Keratinocyte (primary cell): ENCODE results near the gene CASR. TPM values are rescaled to one million over a fixed set of nuclear protein-coding genes. Genes with fewer than 3 reads are reported as not detected.

Experiments used
- DNase-seq: peaks from one replicate; pipeline ENCODE4 v3.0.0-alpha.2; 2011; ENCODE audit warnings: low read depth, missing footprints, low spot score
- FAIRE-seq: peaks from 2 replicates; lab custom pipeline; 2011; peaks lifted over from hg19 to GRCh38; lab: Jason Lieb, UNC
- H2AFZ ChIP-seq: 2 replicates; pipeline ENCODE4 v1.6.0; 2012; ENCODE audit warnings: low read length, control low read depth, inconsistent platforms; ENCODE audit not compliant: control insufficient read depth
- H3K27ac ChIP-seq: 2 replicates; pipeline ENCODE4 v1.5.1; 2011; ENCODE audit warnings: low read length; ENCODE audit not compliant: control insufficient read depth, insufficient read depth
- H3K27me3 ChIP-seq: 3 replicates; pipeline ENCODE4 v1.6.0; 2011; ENCODE audit warnings: low read length; ENCODE audit not compliant: control insufficient read depth, insufficient read depth; ENCODE audit errors: extremely low read depth
- H3K36me3 ChIP-seq, 2 experiments: 2 replicates in 1 of 2; 3 replicates in 1 of 2; pipeline ENCODE4 v1.5.1; 2011; ENCODE audit warnings: low read length in 2 of 2, mild to moderate bottlenecking in 1 of 2; ENCODE audit not compliant: control insufficient read depth in 2 of 2, insufficient read depth in 2 of 2; ENCODE audit errors: extremely low read depth in 1 of 2
- H3K4me1 ChIP-seq: 3 replicates; pipeline ENCODE4 v1.5.1; 2011; ENCODE audit warnings: low read length; ENCODE audit not compliant: control insufficient read depth, insufficient read depth; ENCODE audit errors: extremely low read depth
- H3K4me2 ChIP-seq: 3 replicates; pipeline ENCODE4 v1.6.0; 2011; ENCODE audit warnings: low read depth, low read length; ENCODE audit not compliant: control insufficient read depth, insufficient read depth; ENCODE audit errors: extremely low read depth
- H3K4me3 ChIP-seq, 3 experiments: fragments of 200-600 bp in 1 of 3; sonication (generic) in 1 of 3; 2 replicates in 2 of 3; 3 replicates in 1 of 3; pipeline ENCODE4 v1.5.1; 2011 to 2016; ENCODE audit warnings: low read length in 3 of 3, mild to moderate bottlenecking in 3 of 3, control low read depth in 2 of 3, inconsistent platforms in 1 of 3, low read depth in 1 of 3, mixed read lengths in 1 of 3, mixed run types in 1 of 3, moderate library complexity in 1 of 3; ENCODE audit not compliant: control insufficient read depth in 2 of 3, insufficient read depth in 2 of 3; ENCODE audit errors: extremely low read depth in 1 of 3
- H3K79me2 ChIP-seq: 2 replicates; pipeline ENCODE4 v1.6.0; 2012; ENCODE audit warnings: low read length; ENCODE audit not compliant: control insufficient read depth, insufficient read depth
- H3K9ac ChIP-seq: 3 replicates; pipeline ENCODE4 v1.6.0; 2011; ENCODE audit warnings: low read length; ENCODE audit not compliant: control insufficient read depth, insufficient read depth; ENCODE audit errors: extremely low read depth
- H3K9me1 ChIP-seq: 3 replicates; pipeline ENCODE4 v1.6.0; 2011; ENCODE audit warnings: low read length; ENCODE audit not compliant: control insufficient read depth, insufficient read depth; ENCODE audit errors: extremely low read depth
- H3K9me3 ChIP-seq: 2 replicates; pipeline ENCODE4 v1.5.1; 2012; ENCODE audit warnings: low read depth, low read length; ENCODE audit not compliant: control insufficient read depth
- H4K20me1 ChIP-seq: 3 replicates; pipeline ENCODE4 v1.6.0; 2011; ENCODE audit warnings: low read length; ENCODE audit not compliant: control insufficient read depth, insufficient read depth; ENCODE audit errors: extremely low read depth
- EZH2 ChIP-seq: IDR thresholded peaks from one replicate; pipeline ENCODE4 v1.6.1; 2012; ENCODE audit warnings: inconsistent platforms, mild to moderate bottlenecking, low read length, moderate library complexity
- dilution Hi-C: fragments of 300-500 bp; cut with MboI; formaldehyde crosslinking; loops from one replicate; pipeline ENCODE4 v1.7.0; 2020; ENCODE audit warnings: low sequenced_read_pairs; ENCODE audit not compliant: extremely low pct_ligation_motif_present
- polyA plus RNA-seq, 5 experiments: library from polyadenylated mRNA; depleted of rRNA in 3 of 5; stranded (reverse) in 3 of 5; stranded (forward) in 1 of 5; unstranded in 1 of 5; fragments of >200 nt; gene quantifications; 1 replicate in 1 of 5; 2 replicates in 3 of 5; 3 replicates in 1 of 5; pipeline versions ENCODE4 v1.2.1 to v1.2.3, GENCODE V29; 2011 to 2012; ENCODE audit warnings: missing spikeins in 2 of 5, low read depth in 1 of 5, low replicate concordance in 1 of 5
- TF ChIP-seq, protein P1 (sequence below), 3 experiments: IDR thresholded peaks in 1 of 3; conservative IDR thresholded peaks in 1 of 3; optimal IDR thresholded peaks in 1 of 3; 2 replicates in 2 of 3; 3 replicates in 1 of 3; pipeline versions ENCODE3 to v1.5.1; 2011; ENCODE audit warnings: low read length in 3 of 3, mild to moderate bottlenecking in 3 of 3, moderate library complexity in 2 of 3, control low read depth in 1 of 3, inconsistent platforms in 1 of 3; ENCODE audit not compliant: insufficient read depth in 2 of 3; ENCODE audit errors: extremely low read depth in 1 of 3

Gene CASR
- polyA plus RNA-seq, 1 donor (not counting 4 experiments of a cell fraction or from before 2014, with no cell fraction given): not detected

DNA sequence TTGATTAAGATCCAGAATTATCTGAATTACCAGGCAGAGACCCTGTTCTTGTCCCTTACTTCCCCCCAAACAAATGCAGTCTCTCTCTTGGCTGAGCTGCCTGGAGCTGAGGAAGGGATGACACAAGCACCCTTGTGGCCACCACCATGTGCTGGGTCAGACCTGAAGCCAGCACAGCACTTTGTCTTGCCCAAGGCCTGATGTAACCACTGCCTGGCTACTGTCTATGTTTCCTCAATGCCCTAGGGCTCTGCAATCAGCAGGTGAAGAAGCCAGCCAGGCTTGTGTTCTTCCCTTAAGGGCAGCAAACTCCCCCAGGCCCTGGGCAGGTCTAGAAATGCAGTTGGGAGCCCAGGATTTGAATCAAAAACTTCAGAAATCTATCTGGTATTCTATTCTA is 15.8 kb upstream of the CASR start:
- no peaks in the 10 kb centered on the region for H3K9me1 ChIP-seq
- no peaks in the 10 kb centered on the region for H4K20me1 ChIP-seq
- FAIRE-seq: no peak
- H3K27ac ChIP-seq: no peak overlapping the region
- dilution Hi-C loops: no loop called here
- H3K4me1 ChIP-seq: peaks cover 2% of the 10 kb centered on the region
- H3K79me2 ChIP-seq: no peaks in the 10 kb centered on the region
- no peak overlapping the region for H3K4me3 ChIP-seq
- no peak overlapping the region for H3K9ac ChIP-seq
- no peaks in the 10 kb centered on the region for H3K9me3 ChIP-seq
- H3K4me2 ChIP-seq: no peak overlapping the region
- H3K27me3 ChIP-seq: no peaks in the 10 kb centered on the region
- TF ChIP-seq, protein P1, sequence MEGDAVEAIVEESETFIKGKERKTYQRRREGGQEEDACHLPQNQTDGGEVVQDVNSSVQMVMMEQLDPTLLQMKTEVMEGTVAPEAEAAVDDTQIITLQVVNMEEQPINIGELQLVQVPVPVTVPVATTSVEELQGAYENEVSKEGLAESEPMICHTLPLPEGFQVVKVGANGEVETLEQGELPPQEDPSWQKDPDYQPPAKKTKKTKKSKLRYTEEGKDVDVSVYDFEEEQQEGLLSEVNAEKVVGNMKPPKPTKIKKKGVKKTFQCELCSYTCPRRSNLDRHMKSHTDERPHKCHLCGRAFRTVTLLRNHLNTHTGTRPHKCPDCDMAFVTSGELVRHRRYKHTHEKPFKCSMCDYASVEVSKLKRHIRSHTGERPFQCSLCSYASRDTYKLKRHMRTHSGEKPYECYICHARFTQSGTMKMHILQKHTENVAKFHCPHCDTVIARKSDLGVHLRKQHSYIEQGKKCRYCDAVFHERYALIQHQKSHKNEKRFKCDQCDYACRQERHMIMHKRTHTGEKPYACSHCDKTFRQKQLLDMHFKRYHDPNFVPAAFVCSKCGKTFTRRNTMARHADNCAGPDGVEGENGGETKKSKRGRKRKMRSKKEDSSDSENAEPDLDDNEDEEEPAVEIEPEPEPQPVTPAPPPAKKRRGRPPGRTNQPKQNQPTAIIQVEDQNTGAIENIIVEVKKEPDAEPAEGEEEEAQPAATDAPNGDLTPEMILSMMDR (optimal IDR thresholded peaks at IDR 0.05 in 1 of 3, IDR thresholded peaks at IDR 0.05 in 1 of 3, conservative IDR thresholded peaks at IDR 0.05 in 1 of 3; ENCODE audit: extremely low read depth in 1 of 3, insufficient read depth in 2 of 3, low read length in 3 of 3): no peak
- TF ChIP-seq EZH2: no peak
- H2AFZ ChIP-seq: no peak overlapping the region
- H3K36me3 ChIP-seq: no peaks in the 10 kb centered on the region
- no peak for DNase-seq

DNA sequence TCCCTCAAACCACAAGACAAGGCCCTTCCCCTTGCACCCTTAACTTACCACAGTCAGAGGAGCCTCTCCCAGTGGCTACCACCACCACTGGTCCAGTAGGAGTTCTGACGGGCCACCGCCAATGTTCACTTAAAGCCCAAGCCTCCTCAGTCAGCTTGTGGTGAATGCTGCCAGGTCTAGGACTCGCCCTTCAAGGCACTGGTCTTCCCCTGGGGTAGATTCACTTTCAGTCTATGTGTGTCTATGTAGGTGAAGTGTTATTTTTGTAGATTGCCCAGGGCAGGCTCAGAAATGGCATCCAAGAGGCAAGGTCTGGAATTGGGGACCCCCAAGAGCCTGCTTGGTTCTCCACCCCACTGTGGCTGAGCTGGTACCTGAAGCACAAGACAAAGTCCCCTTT is 15.4 kb upstream of the CASR start:
- FAIRE-seq (no peak), DNase-seq (no peak)
- Histone ChIP-seq H3K9ac (no peak overlapping the region), H3K9me1 (no peaks in the 10 kb centered on the region), H4K20me1 (no peaks in the 10 kb centered on the region), H3K79me2 (no peaks in the 10 kb centered on the region), H3K27me3 (no peaks in the 10 kb centered on the region), H3K4me2 (no peak overlapping the region), H3K4me1 (peaks cover 2% of the 10 kb centered on the region), H3K4me3 (no peak overlapping the region), H3K9me3 (no peaks in the 10 kb centered on the region), H2AFZ (no peak overlapping the region), H3K27ac (no peak overlapping the region), H3K36me3 (no peaks in the 10 kb centered on the region)
- TF ChIP-seq, protein P1 (optimal IDR thresholded peaks at IDR 0.05 in 1 of 3, IDR thresholded peaks at IDR 0.05 in 1 of 3, conservative IDR thresholded peaks at IDR 0.05 in 1 of 3; ENCODE audit: extremely low read depth in 1 of 3, insufficient read depth in 2 of 3, low read length in 3 of 3): no peak
- no peak for TF ChIP-seq EZH2
- dilution Hi-C loops: no loop called here
